ENCODE measurements around the gene WNT11.

The WNT11 gene

GRCh38 chr11:76216536-76217325 is 10.4 kb upstream of the WNT11 start:
- ATAC-seq: no peak
- Mint-ChIP-seq H3K4me1 (peaks cover 12% of the 10 kb centered on the region), H3K27ac (no peak overlapping the region), H3K9me3 (no peaks in the 10 kb centered on the region), H3K27me3 (peaks cover 26% of the 10 kb centered on the region), H3K4me3 (no peak overlapping the region)
- DNase-seq: no peak

- Mint-ChIP-seq H3K4me1 (peaks cover 14% of the 10 kb centered on the region), H3K9me3 (no peaks in the 10 kb centered on the region), H3K27me3 (peaks cover 34% of the 10 kb centered on the region), H3K27ac (no peak overlapping the region), H3K4me3 (no peak overlapping the region)
- ATAC-seq (no peak), DNase-seq (no peak)
Observed at GRCh38 chr11:76215941-76216340, 9.6 kb upstream of the WNT11 start.

DNA sequence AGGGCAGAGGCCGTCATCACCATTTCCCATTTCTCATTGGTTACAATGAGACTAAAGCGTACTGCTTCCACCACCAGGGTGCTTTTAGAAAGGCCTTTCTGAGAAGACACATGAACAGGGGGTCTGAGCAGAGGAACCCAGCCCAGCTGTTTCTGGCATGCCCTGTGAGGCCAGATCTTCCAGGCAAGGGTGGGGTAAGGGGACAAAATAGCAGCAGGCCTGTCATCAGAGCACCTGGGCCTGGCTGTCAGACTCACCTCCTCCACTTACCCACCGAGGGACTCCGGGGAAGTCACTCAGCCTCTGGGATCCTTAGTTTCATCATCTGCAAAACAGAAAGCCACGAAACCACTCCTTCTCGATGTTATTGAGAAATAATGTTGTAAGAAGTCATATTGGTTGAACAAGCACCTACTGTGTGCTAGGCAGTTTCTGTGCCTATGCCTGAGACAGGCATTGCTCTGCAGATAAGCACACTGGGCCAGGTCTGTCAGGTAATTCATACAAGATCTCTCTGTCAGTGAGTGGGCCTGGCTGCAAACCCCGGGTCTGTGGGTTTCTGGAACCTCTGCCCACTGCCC is 8.8 kb upstream of the WNT11 start:
- peaks cover 42% of the 10 kb centered on the region for H3K27me3 Mint-ChIP-seq
- peaks cover 16% of the 10 kb centered on the region for H3K4me1 Mint-ChIP-seq

DNA sequence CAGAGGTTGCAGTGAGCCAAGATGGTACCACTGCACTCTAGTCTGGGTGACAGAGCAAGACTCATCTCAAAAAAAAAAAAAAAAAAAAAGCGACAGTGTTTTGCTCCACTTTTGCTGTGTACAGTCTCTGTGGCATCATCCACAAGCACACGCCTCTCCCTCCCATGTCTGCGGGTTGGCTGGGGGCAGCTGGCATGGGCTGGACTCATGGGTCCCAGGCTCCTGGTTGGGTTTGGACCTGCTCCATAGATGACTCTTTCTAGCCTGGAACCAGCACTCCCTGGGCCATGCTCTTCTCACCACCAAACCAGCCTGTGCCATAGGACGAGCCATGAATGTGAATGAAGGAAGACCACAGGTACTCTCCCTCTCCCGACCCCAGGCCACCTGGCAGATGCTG is 7.9 kb upstream of the WNT11 start:
- H3K27me3 Mint-ChIP-seq: peaks cover 44% of the 10 kb centered on the region
- H3K9me3 Mint-ChIP-seq: no peaks in the 10 kb centered on the region
- H3K27ac Mint-ChIP-seq: no peak overlapping the region
- peaks cover 16% of the 10 kb centered on the region for H3K4me1 Mint-ChIP-seq
- H3K4me3 Mint-ChIP-seq: no peak overlapping the region
- DNase-seq: no peak
- ATAC-seq: no peak

More for the DNA sequence above, 8.8 kb upstream of the WNT11 start:
- DNase-seq (no peak), ATAC-seq (no peak)
- Mint-ChIP-seq H3K27ac (no peak overlapping the region), H3K4me3 (no peak overlapping the region), H3K9me3 (no peaks in the 10 kb centered on the region)

- no peak overlapping the region for H3K27ac Mint-ChIP-seq
- H3K4me3 Mint-ChIP-seq: no peak overlapping the region
- H3K9me3 Mint-ChIP-seq: no peaks in the 10 kb centered on the region
- ATAC-seq: no peak
- no peak for DNase-seq
- H3K4me1 Mint-ChIP-seq: peaks cover 30% of the 10 kb centered on the region
- H3K27me3 Mint-ChIP-seq: peaks cover 61% of the 10 kb centered on the region
Observed at GRCh38 chr11:76212086-76213035, 6.1 kb upstream of the WNT11 start.

DNA sequence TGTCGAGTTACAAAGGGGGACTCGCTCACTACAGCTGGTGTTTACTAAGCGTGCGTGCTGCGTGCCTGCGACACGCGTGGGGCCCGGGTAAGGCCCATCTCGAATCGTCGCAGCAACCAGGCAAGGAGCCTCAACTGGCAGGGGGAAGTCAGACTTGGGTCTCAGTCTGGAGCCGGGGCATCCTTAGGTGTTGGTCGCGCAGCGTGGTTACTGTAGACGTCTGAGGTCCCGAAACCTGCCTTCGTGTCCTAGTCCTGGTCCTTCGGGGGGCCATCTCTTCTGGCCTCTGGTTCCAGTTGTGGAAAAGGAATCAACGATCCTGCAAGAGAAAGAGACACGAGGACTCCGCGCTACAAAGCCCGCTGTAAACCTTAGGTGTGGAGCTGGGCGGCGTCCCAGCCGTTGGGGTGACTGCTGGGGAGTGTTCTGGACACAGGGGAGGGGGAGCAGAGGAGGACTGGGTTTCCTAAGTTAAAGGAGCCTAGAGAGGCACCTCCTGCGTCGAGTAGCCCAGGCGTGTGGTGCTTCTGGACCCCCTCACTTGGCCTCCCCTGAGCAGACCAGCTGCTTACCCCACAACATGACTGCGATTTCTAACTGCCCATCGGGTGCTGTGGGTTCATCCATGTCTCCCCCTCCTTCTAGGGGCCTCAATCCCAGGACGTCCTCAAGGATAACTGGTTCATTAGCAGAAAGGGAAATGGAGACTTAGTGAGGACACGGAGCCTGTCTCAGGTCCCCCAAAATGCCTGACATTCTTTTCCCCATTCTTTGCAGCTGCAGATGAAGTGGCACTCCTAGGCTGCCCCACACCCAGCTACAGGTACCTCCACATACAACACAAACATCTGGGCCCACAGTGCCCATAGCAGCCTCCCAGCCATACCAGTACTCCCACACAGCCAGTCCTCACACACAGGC is 4.9 kb upstream of the WNT11 start:
- no peak overlapping the region for H3K27ac Mint-ChIP-seq
- ATAC-seq (no peak), DNase-seq (no peak)
- peak overlapping the region; percentile 41 to 65 for H3K4me3 Mint-ChIP-seq
- H3K27me3 Mint-ChIP-seq: peaks cover 73% of the 10 kb centered on the region
- no peaks in the 10 kb centered on the region for H3K9me3 Mint-ChIP-seq
- peaks cover 41% of the 10 kb centered on the region for H3K4me1 Mint-ChIP-seq

GRCh38 chr11:76209973-76210930 is 4.0 kb upstream of the WNT11 start:
- peaks cover 82% of the 10 kb centered on the region for H3K27me3 Mint-ChIP-seq
- H3K4me3 Mint-ChIP-seq: peak overlapping the region; percentile 72 to 91
- peaks cover 48% of the 10 kb centered on the region for H3K4me1 Mint-ChIP-seq
- ATAC-seq (no peak), DNase-seq (peak; percentile 29 to 38)
- H3K27ac Mint-ChIP-seq: no peak overlapping the region
- H3K9me3 Mint-ChIP-seq: no peaks in the 10 kb centered on the region

- Mint-ChIP-seq H3K27ac (no peak overlapping the region), H3K9me3 (no peaks in the 10 kb centered on the region), H3K27me3 (peaks cover 90% of the 10 kb centered on the region), H3K4me3 (peak overlapping the region; percentile 89 to 91), H3K4me1 (peaks cover 41% of the 10 kb centered on the region)
- DNase-seq (peak; percentile 51 to 62), ATAC-seq (peak; percentile 39)
Observed at GRCh38 chr11:76209375-76209972, 3.2 kb upstream of the WNT11 start.

DNA sequence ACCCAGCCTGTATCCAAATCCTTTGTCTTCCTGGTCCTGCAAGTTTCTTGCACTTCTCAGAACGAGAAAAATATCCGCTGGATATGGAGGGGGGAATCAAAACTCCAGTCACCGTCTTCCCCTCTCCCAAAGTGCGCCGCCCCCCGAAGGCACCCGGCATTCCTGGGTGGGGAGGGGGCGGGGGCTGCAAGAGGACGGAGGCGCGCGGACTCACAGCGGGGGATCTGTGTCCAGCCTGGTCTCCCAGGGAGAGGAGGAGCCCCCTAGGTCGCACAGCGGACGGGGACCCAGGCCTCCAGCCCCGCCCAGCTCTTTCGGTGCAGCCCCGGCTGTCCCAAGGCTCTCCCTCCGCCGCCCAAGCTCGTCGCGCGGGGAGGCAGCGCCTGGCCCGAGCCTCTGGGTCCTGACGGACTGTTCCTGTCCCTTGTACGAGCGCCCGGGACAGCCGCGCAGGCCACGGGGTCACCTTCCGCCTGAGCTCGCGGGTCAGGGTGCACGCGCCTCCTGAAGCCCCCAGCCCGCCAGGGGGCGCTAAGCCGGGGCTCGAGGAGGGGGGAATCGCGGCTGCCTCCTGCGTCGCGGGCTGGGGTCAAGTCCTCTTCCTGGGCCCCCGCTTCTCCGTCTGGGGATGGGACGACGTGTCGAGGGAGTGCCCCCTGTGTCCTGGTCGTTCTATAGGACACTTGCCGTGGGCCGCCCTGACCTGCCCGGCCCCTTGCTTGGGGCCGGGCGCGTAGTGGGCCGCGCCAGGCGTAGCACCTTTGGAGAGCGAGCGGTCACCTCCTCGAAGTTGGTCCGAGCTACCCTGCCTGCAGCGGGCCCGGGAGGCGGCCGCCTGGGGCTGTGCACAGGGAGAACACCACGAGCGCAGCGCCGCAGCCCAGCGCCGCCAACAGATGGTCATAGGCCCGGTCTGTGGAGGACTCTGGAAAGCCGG is 2.4 kb upstream of the WNT11 start:
- no peak overlapping the region for H3K27ac Mint-ChIP-seq
- peaks cover 97% of the 10 kb centered on the region for H3K27me3 Mint-ChIP-seq
- H3K9me3 Mint-ChIP-seq: no peaks in the 10 kb centered on the region
- H3K4me3 Mint-ChIP-seq: peak overlapping the region; percentile 89 to 91
- H3K4me1 Mint-ChIP-seq: peaks cover 40% of the 10 kb centered on the region
- ATAC-seq (peak; percentile 75), DNase-seq (peak; percentile 84 to 86)

GRCh38 chr11:76207642-76208401 is 1.5 kb upstream of the WNT11 start:
- H3K4me3 Mint-ChIP-seq: peak overlapping the region; percentile 89 to 91
- no peak overlapping the region for H3K27ac Mint-ChIP-seq
- peaks cover 98% of the 10 kb centered on the region for H3K27me3 Mint-ChIP-seq
- DNase-seq (peak; percentile 79 to 86), ATAC-seq (peak; percentile 67)
- H3K4me1 Mint-ChIP-seq: peaks cover 40% of the 10 kb centered on the region
- H3K9me3 Mint-ChIP-seq: no peaks in the 10 kb centered on the region

DNA sequence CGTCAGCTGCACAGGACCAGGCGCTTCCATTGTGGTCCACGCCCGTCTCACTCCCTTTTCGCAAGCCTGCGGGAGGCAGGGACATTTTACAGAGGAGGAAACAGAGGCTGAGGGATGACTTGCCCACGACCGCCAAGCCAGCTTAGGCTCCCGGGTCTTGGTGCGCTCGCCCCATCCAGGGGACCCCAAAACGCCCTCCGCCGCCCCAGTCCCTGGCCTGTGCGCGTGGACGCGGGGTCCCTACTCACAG is 300 bp downstream of the WNT11 start:
- H3K27me3 Mint-ChIP-seq: peaks cover 94% of the 10 kb centered on the region
- ATAC-seq: no peak

GRCh38 chr11:76205252-76206076 is 838 bp downstream of the WNT11 start:
- H3K27me3 Mint-ChIP-seq: peaks cover 92% of the 10 kb centered on the region
- H3K27ac Mint-ChIP-seq: no peak overlapping the region
- H3K9me3 Mint-ChIP-seq: no peaks in the 10 kb centered on the region
- ATAC-seq (no peak), DNase-seq (no peak)
- peaks cover 35% of the 10 kb centered on the region for H3K4me1 Mint-ChIP-seq
- H3K4me3 Mint-ChIP-seq: peak overlapping the region; percentile 64 to 80

More for the DNA sequence above, 300 bp downstream of the WNT11 start:
- H3K4me3 Mint-ChIP-seq: peak overlapping the region; percentile 64 to 80
- H3K27ac Mint-ChIP-seq: no peak overlapping the region
- no peaks in the 10 kb centered on the region for H3K9me3 Mint-ChIP-seq
- H3K4me1 Mint-ChIP-seq: peaks cover 38% of the 10 kb centered on the region
- DNase-seq: no peak
